HK-2 (cell line): Measurements from ENCODE around the gene DRAXIN.

ENCODE experiments used
- DNase-seq: peaks from one replicate; pipeline ENCODE4 v3.0.0-alpha.2; 2018; ENCODE audit not compliant: unreplicated experiment

Gene DRAXIN

GRCh38 chr1:11654939-11655808 lies 36.3 kb upstream of the DRAXIN start:
- DNase-seq: no peak

DNA sequence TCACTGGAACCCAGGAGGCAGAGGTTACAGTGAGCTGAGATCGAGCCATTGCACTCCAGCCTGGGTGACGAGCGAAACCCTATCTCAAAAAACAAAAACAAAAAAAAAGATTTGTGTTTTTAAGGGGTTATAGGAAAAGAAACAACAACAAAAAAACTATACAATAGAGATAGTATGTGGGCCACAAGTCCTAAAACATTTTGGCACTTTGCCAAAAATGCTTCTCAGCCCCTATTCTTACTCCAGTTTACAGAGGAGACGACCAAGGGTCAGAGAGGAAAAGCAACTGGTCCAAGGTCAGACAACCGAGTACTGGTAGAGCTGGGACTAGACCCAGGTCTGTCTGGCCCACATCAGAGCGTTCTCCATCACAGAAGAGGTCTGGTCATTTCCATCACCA lies 33.9 kb upstream of the DRAXIN start:
- DNase-seq: no peak

- DNase-seq: no peak
These were observed 33.0 kb upstream of the DRAXIN start for GRCh38 chr1:11658542-11658941.

GRCh38 chr1:11659748-11660147 lies 31.8 kb upstream of the DRAXIN start:
- no peak for DNase-seq

- DNase-seq: no peak
These were observed 30.4 kb upstream of the DRAXIN start for GRCh38 chr1:11661103-11661502.

- peak; percentile 46 for DNase-seq
These were observed 27.0 kb upstream of the DRAXIN start for GRCh38 chr1:11664336-11665065.

- no peak for DNase-seq
These were observed 23.0 kb upstream of the DRAXIN start for GRCh38 chr1:11668516-11668915.

- no peak for DNase-seq
These were observed 20.8 kb upstream of the DRAXIN start for GRCh38 chr1:11670747-11671146.

GRCh38 chr1:11671205-11671543 lies 20.3 kb upstream of the DRAXIN start:
- no peak for DNase-seq

DNA sequence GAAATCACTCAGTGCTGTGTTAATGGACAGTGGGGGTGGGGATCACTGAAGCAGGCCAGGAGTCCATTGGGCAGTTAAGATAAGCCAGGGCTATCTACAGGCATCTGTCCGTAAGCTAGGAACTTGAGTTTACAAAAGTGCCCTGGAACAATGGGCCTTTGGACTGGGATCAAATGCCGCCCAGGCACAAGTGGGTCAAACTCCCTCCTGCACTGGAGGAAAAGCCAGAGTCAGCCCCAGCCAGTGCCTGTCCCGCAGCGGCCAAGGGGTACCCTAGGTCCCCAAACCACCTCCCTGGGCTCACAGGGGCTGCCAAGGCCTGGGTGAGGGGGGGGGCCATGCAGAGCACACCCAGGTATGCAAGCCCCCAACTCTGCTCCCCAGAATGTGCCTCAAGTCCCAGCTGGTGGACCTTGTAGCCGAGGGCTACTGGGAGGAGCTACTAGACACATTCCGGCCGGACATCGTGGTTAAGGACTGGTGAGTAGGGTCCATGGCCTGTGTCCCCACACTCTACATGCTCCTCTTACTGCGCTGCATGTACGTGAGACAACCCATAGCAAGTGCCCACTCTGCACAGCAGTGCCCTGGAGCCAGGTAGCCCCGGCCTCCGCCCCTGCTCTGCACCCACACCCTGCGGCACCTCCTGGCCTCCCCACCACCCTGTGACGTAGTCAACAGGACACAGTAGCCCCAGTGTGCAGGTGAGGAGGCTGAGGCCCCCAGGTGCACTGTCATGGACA lies 19.8 kb upstream of the DRAXIN start:
- no peak for DNase-seq

GRCh38 chr1:11673089-11673769 lies 18.3 kb upstream of the DRAXIN start:
- no peak for DNase-seq

DNA sequence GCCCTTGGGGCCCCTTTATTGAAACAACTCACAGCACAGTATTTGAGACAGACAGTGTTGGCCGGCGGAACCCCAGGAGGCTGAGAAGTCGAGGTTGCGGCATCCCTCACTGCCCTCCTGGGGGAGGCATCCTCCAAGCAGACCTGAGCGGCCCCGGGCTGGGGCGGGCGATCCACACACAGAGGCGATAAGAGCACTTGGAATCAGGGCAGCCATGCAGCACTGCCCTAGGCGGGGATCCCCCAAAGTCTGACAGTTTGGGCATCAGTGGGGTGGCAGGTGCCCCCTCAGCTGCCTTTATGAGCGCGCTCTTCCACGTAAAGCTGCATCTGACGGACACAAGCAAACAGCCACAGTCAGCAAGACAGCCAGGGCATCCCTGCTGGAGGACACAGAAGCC lies 17.0 kb upstream of the DRAXIN start:
- no peak for DNase-seq

DNA sequence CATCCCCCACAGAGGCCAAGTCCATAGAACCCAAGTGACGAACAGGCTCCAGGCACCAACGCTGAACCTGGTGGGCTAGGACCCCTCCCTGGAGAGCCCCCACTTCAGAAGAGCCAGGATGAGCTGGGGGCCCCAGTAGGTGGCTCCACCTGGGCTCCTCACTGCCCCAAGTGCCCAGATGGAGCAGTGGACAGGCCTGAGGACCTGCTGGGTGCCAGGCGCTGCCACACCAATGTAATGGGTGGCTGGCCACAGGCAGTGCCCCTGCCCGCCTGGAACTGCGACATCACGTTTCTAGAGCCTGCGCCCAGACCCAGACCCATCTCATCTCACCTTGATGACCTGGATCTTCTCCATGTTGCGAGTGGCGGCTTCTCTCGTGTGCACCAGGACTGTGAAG lies 16.2 kb upstream of the DRAXIN start:
- no peak for DNase-seq

GRCh38 chr1:11676386-11677103 lies 15.0 kb upstream of the DRAXIN start:
- no peak for DNase-seq

- DNase-seq: no peak
These were observed 13.1 kb upstream of the DRAXIN start for GRCh38 chr1:11678442-11678841.

- DNase-seq: no peak
These were observed 11.0 kb upstream of the DRAXIN start for GRCh38 chr1:11680270-11681070.

GRCh38 chr1:11681071-11681771 lies 10.3 kb upstream of the DRAXIN start, which contains the start of gene MAD2L2:
Gene MAD2L2 (minus strand): TSS chr1:11681148. CDS start chr1:11680601, 547 bp downstream.
- DNase-seq: peak; percentile 76

GRCh38 chr1:11682287-11682771 lies 9.2 kb upstream of the DRAXIN start:
- DNase-seq: no peak

DNA sequence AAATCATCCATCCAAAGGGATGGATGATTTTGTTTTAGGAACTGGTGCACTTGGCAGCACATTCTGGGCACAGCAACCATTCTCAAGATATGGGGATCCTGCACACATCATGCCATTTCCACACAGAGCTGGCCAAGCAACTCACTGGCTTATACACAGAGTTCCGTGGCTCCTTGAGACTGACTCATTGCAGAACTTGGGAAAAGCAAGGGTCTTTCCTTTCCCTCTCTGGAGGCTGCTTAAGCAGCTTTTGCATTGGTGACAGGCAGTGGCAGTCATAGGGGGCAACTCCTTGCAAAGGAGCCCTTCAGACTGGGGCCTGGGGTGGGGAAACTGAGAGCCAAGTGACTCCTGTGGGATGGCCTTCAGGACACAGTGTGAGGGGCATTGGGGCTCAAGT lies 8.7 kb upstream of the DRAXIN start:
- no peak for DNase-seq

- DNase-seq: no peak
These were observed 7.4 kb upstream of the DRAXIN start for GRCh38 chr1:11684070-11684469.
